Panc1 (cell line): ENCODE results near the gene ACOX3. TPM values are rescaled to one million over a fixed set of nuclear protein-coding genes. Genes with fewer than 3 reads are reported as not detected.

ENCODE experiments used
- ATAC-seq: fragments of 200-7000 bp; cut with Tn5 transposase; 2 replicates; pipeline ENCODE4 v1.9.1; 2020; ENCODE audit warnings: mild to moderate bottlenecking, moderate library complexity
- BruUV-seq: library from RNA; stranded (reverse); fragments of 400-500 nt; replicated peaks from 2 replicates; lab custom pipeline; 2021; lab: Mats Ljungman, UMichigan
- CTCF ChIA-PET: fragments of 300-600 bp; sonication (Branson Sonifier 250); formaldehyde crosslinking; loops from one replicate; lab custom pipeline; 2022; ENCODE audit warnings: antibody characterized with exemption; lab: Charles Lee
- POLR2A ChIA-PET: fragments of 300-600 bp; sonication (Branson Sonifier 250); formaldehyde crosslinking; loops from one replicate; lab custom pipeline; 2022; ENCODE audit warnings: antibody characterized with exemption; lab: Charles Lee
- DNase-seq: peaks from one replicate; pipeline ENCODE4 v3.0.0-alpha.2; 2010; ENCODE audit warnings: low read depth, low spot score
- H3K27ac ChIP-seq: 2 replicates; pipeline ENCODE4 v1.5.1; 2011; ENCODE audit warnings: mild to moderate bottlenecking, low read length, inconsistent platforms
- H3K27me3 ChIP-seq: fragments of 200-500 bp; sonication (Bioruptor generic); 2 replicates; pipeline ENCODE4 v1.6.0; 2014; ENCODE audit warnings: low read length, inconsistent platforms; ENCODE audit not compliant: control insufficient read depth, insufficient read depth
- H3K36me3 ChIP-seq: fragments of 200-500 bp; sonication (Bioruptor generic); 2 replicates; pipeline ENCODE4 v1.5.1; 2014; ENCODE audit warnings: inconsistent platforms, mild to moderate bottlenecking, low read length, moderate library complexity; ENCODE audit not compliant: control insufficient read depth, insufficient read depth
- H3K4me1 ChIP-seq: 2 replicates; pipeline ENCODE4 v1.5.1; 2011; ENCODE audit warnings: inconsistent platforms, mild to moderate bottlenecking, low read length, moderate library complexity; ENCODE audit not compliant: control insufficient read depth, insufficient read depth
- H3K4me3 ChIP-seq, 2 experiments: 2 replicates each; pipeline ENCODE4 v1.5.1; 2011 to 2012; ENCODE audit warnings: low read depth in 2 of 2, low read length in 2 of 2, mild to moderate bottlenecking in 2 of 2, inconsistent platforms in 1 of 2, moderate library complexity in 1 of 2
- H3K9me3 ChIP-seq: fragments of 200-500 bp; sonication (Bioruptor generic); 2 replicates; pipeline ENCODE4 v1.5.1; 2014; ENCODE audit warnings: low read depth, mild to moderate bottlenecking, inconsistent platforms, low read length, moderate library complexity; ENCODE audit not compliant: control insufficient read depth, insufficient read depth
- CTCF ChIP-seq: fragments of 450-650 bp; IDR thresholded peaks from 2 replicates; pipeline ENCODE4 v1.5.1; 2017; ENCODE audit warnings: mild to moderate bottlenecking
- POLR2AphosphoS5 ChIP-seq: IDR thresholded peaks from 2 replicates; pipeline ENCODE4 v1.6.1; 2012; ENCODE audit warnings: mild to moderate bottlenecking, low read depth, low read length, moderate library complexity
- SIN3A ChIP-seq: IDR thresholded peaks from 2 replicates; pipeline ENCODE4 v1.6.1; 2012; ENCODE audit warnings: low read depth, mild to moderate bottlenecking, low read length, moderate library complexity, borderline replicate concordance; ENCODE audit not compliant: insufficient read depth
- TCF7L2 ChIP-seq: IDR thresholded peaks from 2 replicates; pipeline ENCODE4 v1.6.1; 2011; ENCODE audit warnings: mild to moderate bottlenecking, low read depth, low read length, inconsistent platforms
- in situ Hi-C: cut with HindIII; loops from 2 replicates; pipeline ENCODE4 v1.10.0; 2016; ENCODE audit warnings: low sequenced_read_pairs, low pct_unique_long_range_greater_than_20kb
- intact Hi-C: fragments of 100-400 bp; cut with micrococcal nuclease; formaldehyde crosslinking; loops from one replicate; pipeline ENCODE4 v1.10.0; 2022; ENCODE audit not compliant: unreplicated experiment
- total RNA-seq: library from RNA; stranded (reverse); gene quantifications from one replicate; pipeline ENCODE4 v1.2.1, GENCODE V29; 2021; ENCODE audit not compliant: unreplicated experiment
- TF ChIP-seq, protein P1 (sequence below), 2 experiments: IDR thresholded peaks; 2 replicates each; pipeline ENCODE4 v1.6.1; 2011 to 2012; ENCODE audit warnings: low read depth in 2 of 2, control low read depth in 1 of 2, low read length in 1 of 2, mild to moderate bottlenecking in 1 of 2, moderate library complexity in 1 of 2; ENCODE audit not compliant: insufficient read depth in 1 of 2

The ACOX3 gene
- total RNA-seq, 1 experiment from 2014 or later: 15.4 TPM

DNA sequence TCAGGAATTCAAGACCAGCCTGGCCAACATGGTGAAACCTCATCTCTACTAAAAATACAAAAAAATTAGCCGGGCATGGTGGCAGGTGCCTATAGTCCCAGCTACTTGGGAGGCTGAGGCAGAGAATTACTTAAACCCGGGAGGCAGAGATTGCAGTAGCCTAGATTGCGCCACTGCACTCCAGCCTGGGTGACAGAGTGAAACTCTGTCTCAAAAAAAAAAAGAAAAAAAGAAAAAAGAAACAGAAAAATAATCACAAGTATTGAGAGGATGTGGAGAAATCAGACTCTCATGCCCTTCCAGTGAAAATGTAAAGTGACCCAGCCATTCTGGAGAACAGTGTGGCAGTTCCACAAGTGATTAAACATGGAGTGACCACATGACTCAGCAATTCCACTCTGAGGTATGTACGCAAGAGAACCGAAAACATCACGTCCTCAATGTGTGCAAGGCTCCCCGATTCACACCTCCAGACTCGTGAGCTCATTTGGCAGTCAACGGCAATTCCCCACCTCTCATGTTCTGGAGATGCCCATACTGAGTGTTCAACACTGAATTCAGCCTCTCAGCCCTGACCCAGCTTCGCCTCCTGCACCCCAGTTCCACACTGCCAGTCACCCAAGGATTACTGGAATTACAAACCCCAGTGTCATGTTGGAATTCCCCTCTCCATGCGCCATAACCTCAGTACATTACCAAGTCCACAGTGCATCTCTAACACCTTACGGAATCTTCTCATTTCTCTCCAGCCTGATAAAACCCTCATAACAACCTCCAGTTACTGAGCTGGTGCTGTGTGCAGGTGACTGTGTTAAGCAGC is 21.1 kb downstream of the ACOX3 start:
- DNase-seq (no peak), ATAC-seq (no peak)
- Histone ChIP-seq H3K9me3 (no peaks in the 10 kb centered on the region), H3K36me3 (no peaks in the 10 kb centered on the region), H3K27me3 (no peaks in the 10 kb centered on the region), H3K4me1 (no peaks in the 10 kb centered on the region), H3K4me3 (no peak overlapping the region), H3K27ac (no peak overlapping the region)
- CTCF ChIA-PET: no interaction called here
- BruUV-seq: no TSS peak
- TF ChIP-seq, protein P1, sequence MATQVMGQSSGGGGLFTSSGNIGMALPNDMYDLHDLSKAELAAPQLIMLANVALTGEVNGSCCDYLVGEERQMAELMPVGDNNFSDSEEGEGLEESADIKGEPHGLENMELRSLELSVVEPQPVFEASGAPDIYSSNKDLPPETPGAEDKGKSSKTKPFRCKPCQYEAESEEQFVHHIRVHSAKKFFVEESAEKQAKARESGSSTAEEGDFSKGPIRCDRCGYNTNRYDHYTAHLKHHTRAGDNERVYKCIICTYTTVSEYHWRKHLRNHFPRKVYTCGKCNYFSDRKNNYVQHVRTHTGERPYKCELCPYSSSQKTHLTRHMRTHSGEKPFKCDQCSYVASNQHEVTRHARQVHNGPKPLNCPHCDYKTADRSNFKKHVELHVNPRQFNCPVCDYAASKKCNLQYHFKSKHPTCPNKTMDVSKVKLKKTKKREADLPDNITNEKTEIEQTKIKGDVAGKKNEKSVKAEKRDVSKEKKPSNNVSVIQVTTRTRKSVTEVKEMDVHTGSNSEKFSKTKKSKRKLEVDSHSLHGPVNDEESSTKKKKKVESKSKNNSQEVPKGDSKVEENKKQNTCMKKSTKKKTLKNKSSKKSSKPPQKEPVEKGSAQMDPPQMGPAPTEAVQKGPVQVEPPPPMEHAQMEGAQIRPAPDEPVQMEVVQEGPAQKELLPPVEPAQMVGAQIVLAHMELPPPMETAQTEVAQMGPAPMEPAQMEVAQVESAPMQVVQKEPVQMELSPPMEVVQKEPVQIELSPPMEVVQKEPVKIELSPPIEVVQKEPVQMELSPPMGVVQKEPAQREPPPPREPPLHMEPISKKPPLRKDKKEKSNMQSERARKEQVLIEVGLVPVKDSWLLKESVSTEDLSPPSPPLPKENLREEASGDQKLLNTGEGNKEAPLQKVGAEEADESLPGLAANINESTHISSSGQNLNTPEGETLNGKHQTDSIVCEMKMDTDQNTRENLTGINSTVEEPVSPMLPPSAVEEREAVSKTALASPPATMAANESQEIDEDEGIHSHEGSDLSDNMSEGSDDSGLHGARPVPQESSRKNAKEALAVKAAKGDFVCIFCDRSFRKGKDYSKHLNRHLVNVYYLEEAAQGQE (IDR thresholded peaks at IDR 0.05; ENCODE audit: insufficient read depth in 1 of 2, low read depth in 2 of 2, low read length in 1 of 2): no peak
- TF ChIP-seq CTCF (no peak), TCF7L2 (no peak), POLR2AphosphoS5 (no peak), SIN3A (no peak)
- in situ Hi-C loops: no loop called here
- POLR2A ChIA-PET: no interaction called here
- intact Hi-C loops: no loop called here

DNA sequence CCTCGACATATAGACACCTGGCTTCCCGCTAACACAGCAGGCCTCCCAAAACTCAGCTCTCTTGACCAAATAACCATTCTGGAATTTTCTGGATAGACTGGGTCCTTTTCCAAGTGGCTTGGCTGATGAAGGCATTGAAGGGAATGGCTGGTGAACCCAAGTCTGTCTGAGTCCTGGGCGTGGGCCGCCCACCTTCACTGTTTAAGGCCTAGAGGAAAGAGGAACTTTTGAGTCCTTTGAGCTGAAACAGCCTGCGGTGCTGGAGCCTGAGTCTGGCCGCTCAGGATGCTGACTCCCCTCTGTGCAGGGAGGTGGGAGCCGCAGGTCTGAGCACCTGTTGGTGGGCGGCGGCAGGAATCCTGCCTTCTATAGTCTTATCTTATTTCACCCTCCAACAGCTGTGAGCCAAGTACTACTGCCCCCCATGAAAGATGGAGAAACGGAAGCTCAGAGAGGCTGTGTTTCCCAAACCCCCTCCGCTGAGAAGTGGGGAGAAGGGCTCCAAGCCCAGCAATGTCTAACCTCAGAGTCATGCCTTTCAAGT is 23.4 kb downstream of the ACOX3 start:
- Histone ChIP-seq H3K9me3 (no peaks in the 10 kb centered on the region), H3K27me3 (no peaks in the 10 kb centered on the region), H3K4me3 (no peak overlapping the region), H3K4me1 (no peaks in the 10 kb centered on the region), H3K27ac (no peak overlapping the region), H3K36me3 (no peaks in the 10 kb centered on the region)
- DNase-seq (no peak), ATAC-seq (no peak)
- TF ChIP-seq SIN3A (no peak), TCF7L2 (no peak), CTCF (no peak), POLR2AphosphoS5 (no peak)
- TF ChIP-seq, protein P1 (IDR thresholded peaks at IDR 0.05; ENCODE audit: insufficient read depth in 1 of 2, low read depth in 2 of 2, low read length in 1 of 2): no peak
- CTCF ChIA-PET: no interaction called here
- intact Hi-C loops: no loop called here
- POLR2A ChIA-PET: no interaction called here
- BruUV-seq: no TSS peak
- in situ Hi-C loops: no loop called here
